ENCODE data around the gene GREB1.

DNA sequence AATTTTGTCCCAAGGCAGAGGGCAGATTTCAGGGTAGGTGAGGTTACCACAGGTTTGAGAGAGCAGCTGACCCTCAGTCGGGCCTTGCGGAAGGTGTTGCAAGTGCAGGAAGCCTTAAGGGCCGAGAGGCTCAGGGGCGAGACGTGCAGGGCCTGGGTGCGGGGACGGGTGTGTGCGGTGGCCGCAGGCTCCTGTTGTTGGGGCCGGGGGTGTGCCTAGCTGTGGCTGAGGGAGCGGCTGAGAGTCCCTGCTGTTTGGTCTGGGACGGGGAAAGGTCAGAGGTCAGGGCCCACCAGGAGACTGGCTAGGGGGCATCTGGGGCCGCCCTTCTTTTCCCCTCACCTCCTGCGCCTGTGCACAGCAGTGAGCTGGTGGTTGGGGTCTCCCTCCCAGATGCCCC, 83.7 kb downstream of the GREB1 start:
- no peak for TF ChIP-seq POLR2A (IDR thresholded peaks at IDR 0.05; ENCODE audit: borderline replicate concordance, extremely low read depth, insufficient read depth, insufficient read length)
- TF ChIP-seq EGR1 (IDR thresholded peaks at IDR 0.05; ENCODE audit: low read depth) = no peak
- no peak for TF ChIP-seq YY1 (IDR thresholded peaks at IDR 0.05; ENCODE audit: extremely low read depth, insufficient replicate concordance, low read depth, low read length)
- TF ChIP-seq JUND (IDR thresholded peaks at IDR 0.05) = no peak
- TF ChIP-seq EZH2 (IDR thresholded peaks at IDR 0.05) = no peak
